Panc1 (cell line): Measurements from ENCODE around the gene ZFHX3.

Experiments
- CTCF ChIP-seq: fragments of 450-650 bp; IDR thresholded peaks from 2 replicates; pipeline ENCODE4 v1.5.1; 2017; ENCODE audit warnings: mild to moderate bottlenecking
- POLR2AphosphoS5 ChIP-seq: IDR thresholded peaks from 2 replicates; pipeline ENCODE4 v1.6.1; 2012; ENCODE audit warnings: mild to moderate bottlenecking, low read depth, low read length, moderate library complexity
- SIN3A ChIP-seq: IDR thresholded peaks from 2 replicates; pipeline ENCODE4 v1.6.1; 2012; ENCODE audit warnings: low read depth, mild to moderate bottlenecking, low read length, moderate library complexity, borderline replicate concordance; ENCODE audit not compliant: insufficient read depth
- TCF7L2 ChIP-seq: IDR thresholded peaks from 2 replicates; pipeline ENCODE4 v1.6.1; 2011; ENCODE audit warnings: mild to moderate bottlenecking, low read depth, low read length, inconsistent platforms
- TF ChIP-seq, protein P1 (sequence below), 2 experiments: IDR thresholded peaks; 2 replicates each; pipeline ENCODE4 v1.6.1; 2011 to 2012; ENCODE audit warnings: low read depth in 2 of 2, control low read depth in 1 of 2, low read length in 1 of 2, mild to moderate bottlenecking in 1 of 2, moderate library complexity in 1 of 2; ENCODE audit not compliant: insufficient read depth in 1 of 2

DNA sequence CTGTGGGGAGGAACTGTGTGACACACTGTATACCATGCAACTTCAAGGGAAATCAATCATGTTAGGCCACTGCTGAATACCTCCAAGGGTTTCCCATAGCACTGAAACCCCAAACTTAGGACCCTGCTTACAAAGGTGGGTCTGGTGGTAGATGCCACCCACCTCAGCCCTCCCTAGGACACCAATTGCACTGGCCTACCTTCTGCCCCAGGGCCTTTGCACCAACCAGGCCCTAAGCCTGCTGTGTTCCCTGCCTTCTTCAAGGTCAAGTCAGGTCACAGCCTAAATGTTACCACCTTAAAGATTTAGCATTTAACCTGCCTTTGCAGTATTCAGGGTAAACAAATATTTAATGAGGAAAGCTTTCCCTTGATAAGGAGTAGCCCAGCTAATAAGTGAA is 185.8 kb downstream of the ZFHX3 start:
- TF ChIP-seq CTCF (no peak), POLR2AphosphoS5 (no peak), SIN3A (no peak), TCF7L2 (no peak)
- TF ChIP-seq, protein P1, sequence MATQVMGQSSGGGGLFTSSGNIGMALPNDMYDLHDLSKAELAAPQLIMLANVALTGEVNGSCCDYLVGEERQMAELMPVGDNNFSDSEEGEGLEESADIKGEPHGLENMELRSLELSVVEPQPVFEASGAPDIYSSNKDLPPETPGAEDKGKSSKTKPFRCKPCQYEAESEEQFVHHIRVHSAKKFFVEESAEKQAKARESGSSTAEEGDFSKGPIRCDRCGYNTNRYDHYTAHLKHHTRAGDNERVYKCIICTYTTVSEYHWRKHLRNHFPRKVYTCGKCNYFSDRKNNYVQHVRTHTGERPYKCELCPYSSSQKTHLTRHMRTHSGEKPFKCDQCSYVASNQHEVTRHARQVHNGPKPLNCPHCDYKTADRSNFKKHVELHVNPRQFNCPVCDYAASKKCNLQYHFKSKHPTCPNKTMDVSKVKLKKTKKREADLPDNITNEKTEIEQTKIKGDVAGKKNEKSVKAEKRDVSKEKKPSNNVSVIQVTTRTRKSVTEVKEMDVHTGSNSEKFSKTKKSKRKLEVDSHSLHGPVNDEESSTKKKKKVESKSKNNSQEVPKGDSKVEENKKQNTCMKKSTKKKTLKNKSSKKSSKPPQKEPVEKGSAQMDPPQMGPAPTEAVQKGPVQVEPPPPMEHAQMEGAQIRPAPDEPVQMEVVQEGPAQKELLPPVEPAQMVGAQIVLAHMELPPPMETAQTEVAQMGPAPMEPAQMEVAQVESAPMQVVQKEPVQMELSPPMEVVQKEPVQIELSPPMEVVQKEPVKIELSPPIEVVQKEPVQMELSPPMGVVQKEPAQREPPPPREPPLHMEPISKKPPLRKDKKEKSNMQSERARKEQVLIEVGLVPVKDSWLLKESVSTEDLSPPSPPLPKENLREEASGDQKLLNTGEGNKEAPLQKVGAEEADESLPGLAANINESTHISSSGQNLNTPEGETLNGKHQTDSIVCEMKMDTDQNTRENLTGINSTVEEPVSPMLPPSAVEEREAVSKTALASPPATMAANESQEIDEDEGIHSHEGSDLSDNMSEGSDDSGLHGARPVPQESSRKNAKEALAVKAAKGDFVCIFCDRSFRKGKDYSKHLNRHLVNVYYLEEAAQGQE (IDR thresholded peaks at IDR 0.05; ENCODE audit: insufficient read depth in 1 of 2, low read depth in 2 of 2, low read length in 1 of 2), result no peak
